ENCODE measurements around the gene METTL16.

GRCh38 chr17:2369039-2369438 is 142.6 kb downstream of the METTL16 start:
- TF ChIP-seq POLR2AphosphoS5 (IDR thresholded peaks at IDR 0.05; ENCODE audit: low read depth, low read length) (no peak), TAF1 (IDR thresholded peaks at IDR 0.05; ENCODE audit: borderline replicate concordance, low read depth, low read length) (no peak), POLR2A (IDR thresholded peaks at IDR 0.05; ENCODE audit: low read depth, low read length) (no peak)

All from GM12892 (cell line).